GM18951 (cell line): ENCODE results near the gene EXTL2.
"Not testable (repeated sequence)": the region's sequence is repeated elsewhere in the genome, so short reads cannot be mapped to it uniquely, and the experiment has no call there.

Experiments
- POLR2A ChIP-seq: IDR thresholded peaks from 4 replicates; pipeline ENCODE4 v1.6.1; 2011; ENCODE audit warnings: mild to moderate bottlenecking; ENCODE audit not compliant: insufficient read length, insufficient read depth; ENCODE audit errors: extremely low read depth
- in situ Hi-C: fragments of 300-500 bp; cut with MboI; formaldehyde crosslinking; loops from one replicate; pipeline ENCODE4 v1.12.0; 2022; ENCODE audit warnings: low sequenced_read_pairs, mixed read lengths, inconsistent platforms; ENCODE audit not compliant: unreplicated experiment

The EXTL2 gene

GRCh38 chr1:100852976-100853375 lies 41.7 kb downstream of the EXTL2 start:
- no peak for TF ChIP-seq POLR2A
- in situ Hi-C loops, result no loop called here

- no peak for TF ChIP-seq POLR2A
- in situ Hi-C loops, result no loop called here
These were observed 42.9 kb downstream of the EXTL2 start for GRCh38 chr1:100851726-100852125.

- in situ Hi-C loops, result no loop called here
- no peak for TF ChIP-seq POLR2A
These were observed 47.1 kb downstream of the EXTL2 start for GRCh38 chr1:100847361-100848082.

GRCh38 chr1:100843160-100843559 lies 51.5 kb downstream of the EXTL2 start:
- in situ Hi-C loops, result not testable (repeated sequence)

- TF ChIP-seq POLR2A, result no peak
- in situ Hi-C loops, result no loop called here
These were observed 58.5 kb downstream of the EXTL2 start for GRCh38 chr1:100835866-100836842.

GRCh38 chr1:100834777-100835660 lies 59.6 kb downstream of the EXTL2 start:
- in situ Hi-C loops, result no loop called here
- TF ChIP-seq POLR2A, result no peak

GRCh38 chr1:100832694-100833428 lies 61.8 kb downstream of the EXTL2 start:
- no peak for TF ChIP-seq POLR2A
- in situ Hi-C loops, result no loop called here

GRCh38 chr1:100825666-100826065 lies 69.0 kb downstream of the EXTL2 start:
- in situ Hi-C loops, result not testable (repeated sequence)
